ENCODE results near the gene CYRIA.
A peak's percentile ranks its signal among the peaks of the same experiment; 100 is the strongest.

CYRIA gene

DNA sequence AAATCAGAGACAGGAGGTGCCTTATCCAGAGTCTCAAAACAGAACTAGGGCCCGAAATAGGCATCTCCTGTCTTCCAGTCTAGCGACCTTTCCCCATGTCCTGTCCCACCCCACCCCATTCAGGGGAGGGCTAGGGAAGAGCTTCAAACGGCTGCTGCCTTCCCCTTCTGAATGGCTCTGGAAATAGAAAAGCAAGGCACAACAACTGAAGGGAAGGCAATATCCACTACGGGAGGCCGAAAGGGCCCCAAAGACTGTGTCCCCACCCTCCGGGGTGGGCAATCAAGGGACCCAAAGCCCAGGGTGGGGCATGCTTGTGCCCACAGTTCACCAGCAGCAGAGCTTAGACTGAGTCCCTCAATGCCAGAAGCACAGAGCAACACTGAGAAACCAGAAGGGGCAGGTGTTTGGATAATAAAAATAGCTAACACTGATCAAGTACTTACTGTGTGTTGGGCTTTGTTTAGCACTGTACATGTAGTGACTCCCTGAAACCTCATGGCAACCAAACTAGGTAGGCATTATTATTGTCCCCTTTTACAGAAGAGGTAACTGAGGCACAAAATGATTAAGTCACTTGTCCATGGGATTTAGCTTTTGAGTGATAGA is 38.5 kb downstream of the CYRIA start:
- no peak for DNase-seq

DNA sequence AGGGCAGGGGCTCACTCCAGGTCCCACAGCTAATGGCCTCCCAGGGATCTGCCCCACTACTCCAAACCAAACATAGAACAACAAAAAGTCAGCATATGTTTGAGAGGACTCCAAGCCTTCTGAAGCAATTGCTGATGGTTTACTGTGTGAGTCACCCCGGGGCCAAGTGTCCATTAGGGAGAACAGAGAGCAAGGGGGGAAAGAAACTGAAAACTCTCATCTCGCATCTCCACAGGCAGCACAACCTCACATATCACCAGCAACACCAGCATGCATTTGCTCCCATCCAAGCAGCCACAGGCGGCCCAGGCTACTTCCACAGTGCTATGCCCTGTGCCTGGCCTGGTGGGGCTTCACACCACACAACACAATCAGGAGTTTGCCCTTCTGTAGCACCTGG is 39.1 kb downstream of the CYRIA start:
- no peak for DNase-seq

DNA sequence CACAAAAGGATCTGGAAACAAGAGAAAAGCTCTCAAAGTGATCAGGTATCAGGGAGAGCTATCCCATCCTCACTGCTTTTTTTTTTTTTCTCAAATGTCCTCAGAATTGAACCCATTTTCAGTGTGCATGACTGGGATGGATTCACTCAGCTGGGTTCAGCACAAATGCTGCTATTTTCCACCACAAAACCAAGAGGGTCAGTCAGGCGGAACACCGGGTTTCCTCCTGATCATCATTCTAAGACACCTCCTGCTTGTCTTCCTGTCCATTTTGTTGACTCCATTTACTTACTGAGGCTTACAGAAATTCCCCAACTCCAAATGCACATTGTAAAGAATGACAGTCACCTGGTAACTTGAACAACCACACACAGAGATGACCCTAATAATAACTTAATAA is 39.9 kb downstream of the CYRIA start:
- no peak for DNase-seq

DNA sequence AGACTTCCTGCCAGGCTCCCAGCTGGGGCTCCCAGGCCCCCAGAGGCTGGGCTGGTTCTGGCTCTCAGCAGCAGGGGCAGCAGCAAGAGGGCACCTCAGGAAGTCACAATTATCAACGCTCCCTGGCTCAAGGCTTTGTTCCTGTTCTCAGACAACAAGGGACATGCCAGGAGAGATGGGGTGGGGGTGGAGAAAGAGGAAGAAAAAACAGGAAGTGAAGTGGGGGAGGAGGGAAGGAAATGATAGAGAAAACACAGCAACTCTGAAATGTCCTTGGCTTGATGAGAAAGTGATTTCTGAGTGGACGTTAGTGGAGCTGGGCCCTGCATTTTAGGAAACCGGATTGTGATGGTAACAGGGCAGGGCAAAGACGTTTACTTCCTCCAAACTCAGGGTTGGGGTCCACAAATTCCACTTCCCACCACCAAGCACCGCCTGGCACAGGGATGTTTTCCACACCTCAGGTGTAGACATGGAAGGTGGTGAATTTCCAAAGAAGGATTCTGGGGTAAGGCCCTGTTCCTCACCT is 40.4 kb downstream of the CYRIA start:
- DNase-seq = peak; percentile 31

DNA sequence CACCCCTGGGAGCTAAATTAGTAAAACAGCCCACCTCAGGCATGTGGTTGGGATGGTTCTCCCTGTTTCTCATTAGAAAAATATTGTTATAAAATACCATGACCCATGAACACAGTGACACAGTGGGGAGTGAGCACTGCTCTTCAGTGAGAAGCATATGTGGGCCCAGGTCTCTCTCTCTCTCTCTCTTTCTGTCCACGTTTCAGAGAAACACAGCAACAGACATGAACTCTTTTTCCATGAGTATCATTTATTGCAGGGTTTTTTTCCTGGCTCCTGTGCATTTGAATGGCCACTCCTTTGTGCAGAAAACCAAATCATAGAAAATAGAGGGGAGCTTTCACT is 41.2 kb downstream of the CYRIA start:
- no peak for DNase-seq

DNA sequence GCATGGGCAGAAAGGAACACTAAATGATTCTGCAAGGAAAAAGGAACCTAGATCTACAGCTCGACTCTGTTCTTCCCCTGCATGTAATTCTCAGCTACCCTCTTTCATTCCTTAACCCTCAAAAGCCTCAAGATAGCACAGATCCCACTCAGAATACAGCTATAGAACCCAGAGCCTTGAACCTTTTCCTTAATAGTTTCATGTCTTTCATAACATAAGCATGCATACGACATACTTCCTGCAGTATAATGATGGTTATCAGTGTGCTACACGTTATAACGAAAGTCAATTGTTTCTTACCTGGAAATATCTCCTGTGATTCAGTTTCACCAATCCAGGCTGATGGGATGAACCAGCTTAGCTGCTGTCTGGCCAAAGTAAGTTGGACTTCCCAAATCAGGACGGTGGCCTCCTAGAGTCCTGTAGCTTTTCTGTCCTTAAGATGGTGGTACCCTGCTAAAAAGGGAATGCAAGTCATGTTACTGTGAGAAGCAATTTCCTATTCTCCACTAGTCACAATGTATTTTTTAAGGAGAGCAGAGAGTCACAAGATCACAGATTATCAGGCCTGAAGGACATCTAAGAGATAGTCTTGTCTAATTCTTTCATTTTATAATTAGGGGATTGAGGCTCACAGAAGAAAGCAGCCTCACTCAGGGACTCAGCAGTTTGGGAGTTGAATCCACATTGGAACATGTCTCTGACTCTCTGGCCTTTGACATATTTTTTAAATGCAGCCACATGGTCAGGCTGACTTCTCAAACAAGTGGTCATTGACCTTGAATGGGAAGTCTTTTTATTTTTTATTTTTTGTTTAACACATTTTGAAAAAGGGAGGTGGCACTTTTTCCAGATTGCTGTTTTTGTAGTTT is 41.8 kb downstream of the CYRIA start:
- DNase-seq = no peak

DNA sequence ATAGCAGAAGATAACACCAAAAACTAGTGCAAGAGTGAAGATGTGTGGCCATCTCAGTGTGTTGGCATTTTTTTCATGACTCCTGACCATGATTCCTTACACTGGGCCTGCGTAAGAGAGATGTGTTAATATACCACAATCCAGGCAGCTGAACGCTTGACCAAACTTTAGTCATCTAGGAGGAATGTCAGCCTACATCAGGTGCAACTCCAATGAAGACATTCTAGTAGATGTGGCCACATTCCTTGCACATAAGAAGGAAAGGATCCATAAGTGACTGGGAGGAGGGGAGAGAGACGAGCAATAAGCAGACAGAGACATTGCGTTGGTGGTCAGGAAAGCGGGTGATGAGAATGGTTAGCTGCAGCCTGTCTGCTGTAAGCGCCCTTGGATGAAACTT is 42.6 kb downstream of the CYRIA start:
- no peak for DNase-seq

DNA sequence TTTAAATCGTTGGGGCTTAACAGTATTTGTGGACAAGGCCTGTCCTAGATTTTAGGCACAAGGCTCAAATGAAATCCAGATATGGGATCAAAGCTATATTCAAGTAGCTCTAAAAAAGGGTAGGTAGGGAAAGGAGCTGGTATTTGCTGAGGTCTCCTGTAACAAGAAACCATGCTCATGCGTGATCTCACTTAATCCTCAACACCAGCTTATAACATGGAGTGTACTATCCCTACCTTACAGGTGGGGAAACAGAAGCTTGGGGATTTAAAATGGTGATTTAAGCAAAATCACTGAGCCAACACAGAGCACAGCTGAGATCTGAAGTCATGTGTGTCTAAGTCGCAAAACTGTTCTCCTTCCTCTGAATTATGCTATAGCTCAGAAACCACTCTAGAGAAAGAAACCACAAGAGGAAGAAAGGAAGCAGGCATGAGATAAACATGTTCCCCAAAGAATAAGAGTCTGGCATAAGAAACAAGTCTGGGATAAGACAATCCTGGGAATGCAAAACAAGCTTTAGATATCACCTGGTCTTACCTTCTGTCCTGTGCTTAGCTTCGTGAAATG is 43.1 kb downstream of the CYRIA start:
- peak; percentile 5 for DNase-seq

DNA sequence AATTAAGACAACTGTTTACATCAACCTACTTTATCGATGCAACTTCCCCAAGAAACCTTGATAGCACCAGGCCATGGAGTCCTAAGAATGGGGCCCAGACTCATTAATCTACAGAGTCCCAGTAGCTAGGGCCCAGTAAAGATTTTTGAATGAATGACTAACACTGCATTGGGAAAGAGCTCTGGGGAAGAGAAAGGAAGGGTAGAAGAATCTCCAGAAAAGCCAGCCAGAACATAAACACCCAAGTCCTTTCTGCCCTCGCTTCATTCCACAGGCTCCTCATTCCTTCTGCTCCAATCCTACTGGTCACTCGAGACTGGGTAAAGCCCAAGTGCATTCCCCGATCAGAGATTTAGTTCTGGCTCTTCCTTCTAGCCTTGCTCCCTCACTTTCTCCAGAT is 44.3 kb downstream of the CYRIA start:
- DNase-seq = no peak

DNA sequence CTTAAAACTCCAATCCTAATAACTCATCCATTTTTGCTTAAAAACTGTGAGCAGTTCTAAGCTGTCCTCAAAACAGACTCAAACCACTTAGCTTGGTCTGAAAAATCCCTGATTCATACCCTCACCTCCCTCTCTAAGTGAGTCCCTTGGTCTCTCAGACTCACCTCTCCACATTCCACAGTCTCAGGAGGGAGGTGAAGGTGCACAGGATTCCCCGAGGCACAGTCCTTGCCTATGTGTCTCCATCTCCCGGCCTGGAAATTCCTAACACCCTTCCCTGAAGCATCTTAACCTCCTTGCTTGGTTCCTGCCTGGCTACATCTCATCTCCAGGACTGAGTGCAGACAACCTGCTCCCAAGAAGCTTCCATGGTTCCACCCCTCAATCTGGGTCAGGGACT is 45.0 kb downstream of the CYRIA start:
- DNase-seq = no peak

DNA sequence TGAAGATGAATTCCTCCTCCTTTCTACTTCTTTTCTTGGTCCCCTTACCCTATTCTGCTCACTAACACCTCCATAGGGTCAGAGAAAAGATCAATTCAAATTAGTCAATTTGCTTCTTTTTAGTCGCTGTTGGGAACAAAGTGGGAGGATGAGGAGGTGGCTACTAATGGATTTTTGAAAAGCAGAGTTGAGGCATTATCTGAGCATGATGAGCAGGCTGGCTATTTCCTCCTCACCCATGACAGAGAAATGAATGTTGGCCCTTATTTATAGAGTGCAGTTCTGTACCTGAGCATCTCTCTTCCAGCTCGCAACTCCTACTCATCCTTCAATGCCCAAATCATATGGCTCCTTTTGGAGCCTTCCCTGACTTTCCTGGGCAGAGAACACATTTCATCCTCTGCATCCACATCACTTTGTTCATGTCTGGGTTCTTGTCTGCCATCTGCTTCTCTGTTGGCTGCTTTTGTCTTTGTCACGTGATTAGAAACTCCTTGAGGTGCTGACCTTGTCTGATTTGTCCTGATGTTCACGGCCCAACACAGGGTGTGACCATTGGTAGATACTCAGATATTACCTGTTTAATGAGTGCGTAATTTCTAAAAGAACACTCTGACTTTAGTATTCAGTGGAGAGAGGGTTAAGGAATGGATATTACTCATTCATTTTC is 45.9 kb downstream of the CYRIA start:
- no peak for DNase-seq

DNA sequence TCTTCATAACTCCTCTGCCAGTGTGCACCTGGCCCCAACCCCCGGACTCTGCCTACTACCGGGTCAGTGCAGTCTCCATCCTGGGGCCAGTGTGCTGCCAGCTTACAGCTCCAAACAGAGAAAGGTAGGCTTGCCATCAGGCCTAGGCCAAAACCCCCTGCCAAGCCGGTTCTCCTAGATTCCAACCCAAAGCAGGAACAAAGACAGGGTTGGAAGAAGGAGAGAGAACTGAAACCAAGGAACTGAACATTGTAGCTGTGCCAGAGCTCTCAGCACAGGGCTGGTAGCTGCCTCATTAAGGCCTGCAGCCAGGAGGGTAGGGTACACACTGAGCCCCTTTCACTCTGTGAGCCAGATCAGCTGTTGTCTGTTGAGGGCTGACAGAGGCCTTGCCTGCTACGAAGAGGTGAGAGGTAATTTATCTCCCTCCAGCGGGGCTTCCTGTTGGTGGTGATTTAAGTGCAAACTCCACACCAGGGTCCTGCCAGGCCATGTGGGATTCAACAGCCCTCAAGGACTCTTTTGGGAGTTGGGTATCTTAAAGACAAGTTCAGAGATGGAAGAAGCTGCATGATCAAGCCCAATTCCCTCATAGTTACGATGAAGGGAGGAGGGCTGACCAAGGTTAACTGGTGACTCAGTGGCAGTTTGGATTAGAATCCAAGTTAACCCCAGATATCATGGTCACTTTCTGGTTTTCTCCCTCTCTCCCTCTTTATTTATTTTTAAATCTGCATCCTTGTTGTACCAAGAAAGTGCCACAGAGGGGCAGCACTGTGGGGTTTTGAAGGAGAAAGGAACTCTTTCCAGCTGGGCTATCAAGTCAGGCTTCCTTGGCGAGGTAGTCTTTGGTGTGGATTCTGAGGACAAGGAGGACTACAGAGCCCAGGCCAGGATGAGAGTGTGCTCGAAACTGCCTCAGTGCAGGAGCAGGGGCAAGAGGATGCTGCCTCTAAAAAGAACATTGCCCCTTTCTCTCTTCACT is 48.1 kb downstream of the CYRIA start:
- no peak for DNase-seq
